DMS114 treated with DMSO at 0.1 percent for 48 hours (cell line): ENCODE measurements around the gene PAK1.
A peak's percentile ranks its signal among the peaks of the same experiment; 100 is the strongest.
"Not testable (repeated sequence)": the region's sequence is repeated elsewhere in the genome, so short reads cannot be mapped to it uniquely, and the experiment has no call there.

ENCODE experiments used
- DNase-seq: peaks from one replicate; lab custom pipeline; 2025; ENCODE audit not compliant: unreplicated experiment; lab: John Stamatoyannopoulos, UW

PAK1 gene

GRCh38 chr11:77473801-77474683 is at the start of gene PAK1:
Gene PAK1, minus strand, starts transcription at chr11:77474094. Its CDS starts 81,574 bp downstream, at chr11:77392520.
- DNase-seq, result peak; percentile 37

- DNase-seq, result no peak
Observed at GRCh38 chr11:77522215-77522614, 48.3 kb upstream of the PAK1 start.

GRCh38 chr11:77519847-77520246 is 46.0 kb upstream of the PAK1 start:
- DNase-seq, result no peak

- no peak for DNase-seq
Observed at GRCh38 chr11:77518471-77518870, 44.6 kb upstream of the PAK1 start.

GRCh38 chr11:77517753-77518152 is 43.9 kb upstream of the PAK1 start:
- no peak for DNase-seq

- no peak for DNase-seq
Observed at GRCh38 chr11:77517226-77517625, 43.3 kb upstream of the PAK1 start.

GRCh38 chr11:77515483-77515882 is 41.6 kb upstream of the PAK1 start:
- DNase-seq, result no peak

- DNase-seq, result no peak
Observed at GRCh38 chr11:77515063-77515462, 41.2 kb upstream of the PAK1 start.

GRCh38 chr11:77512092-77512491 is 38.2 kb upstream of the PAK1 start:
- DNase-seq, result no peak

- no peak for DNase-seq
Observed at GRCh38 chr11:77510851-77511250, 37.0 kb upstream of the PAK1 start.

GRCh38 chr11:77510095-77510494 is 36.2 kb upstream of the PAK1 start:
- no peak for DNase-seq

- no peak for DNase-seq
Observed at GRCh38 chr11:77508019-77508418, 34.1 kb upstream of the PAK1 start.

GRCh38 chr11:77506857-77507256 is 33.0 kb upstream of the PAK1 start:
- DNase-seq, result no peak

GRCh38 chr11:77505956-77506355 is 32.1 kb upstream of the PAK1 start:
- no peak for DNase-seq

- DNase-seq, result no peak
Observed at GRCh38 chr11:77503006-77503405, 29.1 kb upstream of the PAK1 start.

- DNase-seq, result no peak
Observed at GRCh38 chr11:77502346-77502905, 28.5 kb upstream of the PAK1 start.

- no peak for DNase-seq
Observed at GRCh38 chr11:77501758-77502157, 27.9 kb upstream of the PAK1 start.

GRCh38 chr11:77497368-77497767 is 23.5 kb upstream of the PAK1 start:
- DNase-seq, result no peak

- no peak for DNase-seq
Observed at GRCh38 chr11:77495526-77495925, 21.6 kb upstream of the PAK1 start.

- DNase-seq, result not testable (repeated sequence)
Observed at GRCh38 chr11:77490035-77490434, 16.1 kb upstream of the PAK1 start.

- DNase-seq, result no peak
Observed at GRCh38 chr11:77487790-77488189, 13.9 kb upstream of the PAK1 start.

- no peak for DNase-seq
Observed at GRCh38 chr11:77479746-77480352, 6.0 kb upstream of the PAK1 start.
